HuH-7 (cell line): Measurements from ENCODE around the gene MRPS18B.

Experiments
- DNase-seq: peaks from one replicate; pipeline ENCODE4 v3.0.0; 2011; ENCODE audit warnings: low spot score

Gene MRPS18B

GRCh38 chr6:30603961-30604360 is 13.7 kb upstream of the MRPS18B start:
- no peak for DNase-seq

- DNase-seq: no peak
These were observed 7.6 kb upstream of the MRPS18B start for GRCh38 chr6:30610065-30610464.

- no peak for DNase-seq
These were observed 6.3 kb upstream of the MRPS18B start for GRCh38 chr6:30611150-30611855.

- DNase-seq: no peak
These were observed 5.8 kb upstream of the MRPS18B start for GRCh38 chr6:30611856-30612194.

GRCh38 chr6:30612213-30612612 is 5.4 kb upstream of the MRPS18B start:
- DNase-seq: no peak

- no peak for DNase-seq
These were observed 4.9 kb upstream of the MRPS18B start for GRCh38 chr6:30612687-30613248.

GRCh38 chr6:30613251-30614043 is 4.2 kb upstream of the MRPS18B start:
- DNase-seq: no peak

GRCh38 chr6:30614044-30614842 is 3.4 kb upstream of the MRPS18B start:
- DNase-seq: no peak

GRCh38 chr6:30614843-30615218 is 2.8 kb upstream of the MRPS18B start:
- peak; percentile 41 for DNase-seq

GRCh38 chr6:30615219-30615957 is 2.3 kb upstream of the MRPS18B start:
- no peak for DNase-seq

GRCh38 chr6:30615958-30616810 is 1.5 kb upstream of the MRPS18B start:
- DNase-seq: no peak

- DNase-seq: peak; percentile 65
These were observed 652 bp upstream of the MRPS18B start, which contains the start of gene PPP1R10 for GRCh38 chr6:30616811-30617564. Gene PPP1R10 (minus strand): TSS chr6:30617243. CDS start chr6:30609944, 7,299 bp downstream.

- DNase-seq: no peak
These were observed 694 bp downstream of the MRPS18B start for GRCh38 chr6:30618270-30618797.

GRCh38 chr6:30619561-30619960 is 1.9 kb downstream of the MRPS18B start:
- DNase-seq: no peak

- DNase-seq: no peak
These were observed 7.9 kb downstream of the MRPS18B start for GRCh38 chr6:30625511-30625910.

GRCh38 chr6:30626484-30627366 is 9.1 kb downstream of the MRPS18B start, which contains the start of gene ATAT1:
Gene ATAT1 (plus strand): TSS chr6:30626874.
- no peak for DNase-seq

- no peak for DNase-seq
These were observed 18.2 kb downstream of the MRPS18B start for GRCh38 chr6:30635834-30636233.

GRCh38 chr6:30640481-30640880 is 22.8 kb downstream of the MRPS18B start:
- DNase-seq: no peak

GRCh38 chr6:30641048-30641447 is 23.4 kb downstream of the MRPS18B start:
- DNase-seq: no peak
